Tibial nerve (tissue), 4 donors: ENCODE data around the gene OSER1.

Source experiments
- CTCF ChIP-seq, 5 experiments: fragments of 200-600 bp in 3 of 5; fragments of 450-650 bp in 2 of 5; sonication (generic) in 3 of 5; IDR thresholded peaks; one replicate each; pipeline ENCODE4 v1.5.1; 2016 to 2019; ENCODE audit warnings: antibody characterized with exemption in 5 of 5, mild to moderate bottlenecking in 3 of 5, moderate library complexity in 2 of 5
- EP300 ChIP-seq, 2 donors: sonication (generic); formaldehyde crosslinking; IDR thresholded peaks; one replicate each; pipeline ENCODE4 v1.6.1; 2017; ENCODE audit warnings: antibody characterized with exemption in 2 of 2, mild to moderate bottlenecking in 1 of 2
- POLR2A ChIP-seq, 2 donors: fragments of 450-650 bp; IDR thresholded peaks; one replicate each; pipeline ENCODE4 v1.6.1; 2017; ENCODE audit warnings: antibody characterized with exemption in 2 of 2, mild to moderate bottlenecking in 2 of 2, moderate library complexity in 2 of 2

DNA sequence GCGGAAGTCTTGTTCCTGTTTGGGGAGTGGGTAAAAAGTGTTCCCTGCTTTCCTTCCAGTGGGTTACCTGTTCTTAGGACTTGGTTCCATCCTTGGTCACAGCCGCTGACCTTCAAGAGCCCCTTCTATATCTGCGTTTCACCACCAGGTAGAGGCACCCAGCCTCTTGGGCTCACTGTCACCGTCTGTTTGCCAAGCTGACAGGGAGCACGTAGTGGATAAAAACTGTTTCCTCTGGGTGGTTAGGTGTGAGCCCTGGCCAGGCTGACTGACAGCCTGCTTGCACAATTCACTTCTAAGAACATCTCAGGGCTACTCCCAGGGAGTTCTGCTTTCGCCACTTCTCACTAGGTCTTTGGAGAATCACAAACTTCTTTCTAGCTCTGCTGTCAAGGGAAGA is 21.8 kb downstream of the OSER1 start:
- no peak for TF ChIP-seq CTCF (IDR thresholded peaks at IDR 0.05)
- no peak for TF ChIP-seq POLR2A (IDR thresholded peaks at IDR 0.05)
- no peak for TF ChIP-seq EP300 (IDR thresholded peaks at IDR 0.05)
